Neutrophil (primary cell): ENCODE results near the gene VPS39.

Experiments used
- H3K27ac ChIP-seq: fragments of 200-600 bp; sonication (generic); 2 replicates; pipeline ENCODE4 v1.5.1; 2016; ENCODE audit warnings: mild to moderate bottlenecking, moderate library complexity
- H3K27me3 ChIP-seq: fragments of 200-600 bp; sonication (generic); 2 replicates; pipeline ENCODE4 v1.6.0; 2016; ENCODE audit warnings: mild to moderate bottlenecking
- H3K36me3 ChIP-seq: fragments of 200-600 bp; sonication (generic); 2 replicates; pipeline ENCODE4 v1.5.1; 2017
- H3K4me1 ChIP-seq, 2 experiments: fragments of 200-600 bp in 1 of 2; sonication (generic) in 1 of 2; 1 replicate in 1 of 2; 2 replicates in 1 of 2; pipeline versions ENCODE4 v1.5.1 to v1.6.1; 2013 to 2016; ENCODE audit warnings: low read depth in 1 of 2, low read length in 1 of 2, mild to moderate bottlenecking in 1 of 2, moderate library complexity in 1 of 2; ENCODE audit not compliant: control insufficient read depth in 1 of 2, insufficient read depth in 1 of 2
- H3K4me3 ChIP-seq, 2 experiments: fragments of 200-600 bp in 1 of 2; sonication (generic) in 1 of 2; 1 replicate in 1 of 2; 2 replicates in 1 of 2; pipeline ENCODE4 v1.5.1; 2013 to 2016; ENCODE audit warnings: low read depth in 1 of 2, low read length in 1 of 2, mild to moderate bottlenecking in 1 of 2, moderate library complexity in 1 of 2
- H3K9me3 ChIP-seq: fragments of 200-600 bp; sonication (generic); 2 replicates; pipeline ENCODE4 v1.5.1; 2016
- CTCF ChIP-seq: fragments of 200-600 bp; sonication (generic); IDR thresholded peaks from 2 replicates; pipeline ENCODE4 v1.5.1; 2016; ENCODE audit warnings: antibody characterized with exemption

Gene VPS39

GRCh38 chr15:42143866-42144625 lies 64.1 kb downstream of the VPS39 start:
- H3K27me3 ChIP-seq = no peaks in the 10 kb centered on the region
- no peaks in the 10 kb centered on the region for H3K4me1 ChIP-seq
- no peak for TF ChIP-seq CTCF
- no peak overlapping the region for H3K4me3 ChIP-seq
- H3K36me3 ChIP-seq = no peaks in the 10 kb centered on the region
- H3K27ac ChIP-seq = no peak overlapping the region
- H3K9me3 ChIP-seq = no peaks in the 10 kb centered on the region

- H3K9me3 ChIP-seq = no peaks in the 10 kb centered on the region
- no peaks in the 10 kb centered on the region for H3K36me3 ChIP-seq
- H3K27ac ChIP-seq = no peak overlapping the region
- H3K4me3 ChIP-seq = no peak overlapping the region
- no peaks in the 10 kb centered on the region for H3K4me1 ChIP-seq
- TF ChIP-seq CTCF = no peak
- no peaks in the 10 kb centered on the region for H3K27me3 ChIP-seq
Observed at GRCh38 chr15:42143356-42143755, 64.7 kb downstream of the VPS39 start.

- Histone ChIP-seq H3K27me3 (no peaks in the 10 kb centered on the region), H3K4me3 (no peak overlapping the region), H3K9me3 (no peaks in the 10 kb centered on the region), H3K4me1 (no peaks in the 10 kb centered on the region), H3K36me3 (no peaks in the 10 kb centered on the region), H3K27ac (no peak overlapping the region)
- no peak for TF ChIP-seq CTCF
Observed at GRCh38 chr15:42141795-42142667, 66.1 kb downstream of the VPS39 start.

- no peaks in the 10 kb centered on the region for H3K36me3 ChIP-seq
- H3K4me3 ChIP-seq = no peak overlapping the region
- H3K9me3 ChIP-seq = no peaks in the 10 kb centered on the region
- TF ChIP-seq CTCF = no peak
- H3K4me1 ChIP-seq = no peaks in the 10 kb centered on the region
- no peaks in the 10 kb centered on the region for H3K27me3 ChIP-seq
- no peak overlapping the region for H3K27ac ChIP-seq
Observed at GRCh38 chr15:42141246-42141645, 66.9 kb downstream of the VPS39 start.

- no peaks in the 10 kb centered on the region for H3K27me3 ChIP-seq
- no peak overlapping the region for H3K27ac ChIP-seq
- no peaks in the 10 kb centered on the region for H3K36me3 ChIP-seq
- H3K4me1 ChIP-seq = no peaks in the 10 kb centered on the region
- no peaks in the 10 kb centered on the region for H3K9me3 ChIP-seq
- no peak for TF ChIP-seq CTCF
- no peak overlapping the region for H3K4me3 ChIP-seq
Observed at GRCh38 chr15:42140383-42141070, 67.6 kb downstream of the VPS39 start.
